NCI-H345 treated with DMSO at 0.1 percent for 48 hours (cell line): Measurements from ENCODE around the gene ARL3.
"Not testable (repeated sequence)": the region's sequence is repeated elsewhere in the genome, so short reads cannot be mapped to it uniquely, and the experiment has no call there.

Experiments used
- DNase-seq: peaks from one replicate; lab custom pipeline; 2025; ENCODE audit not compliant: unreplicated experiment; lab: John Stamatoyannopoulos, UW

Gene ARL3

GRCh38 chr10:102673819-102674511, 40.2 kb downstream of the ARL3 start:
- no peak for DNase-seq

DNA sequence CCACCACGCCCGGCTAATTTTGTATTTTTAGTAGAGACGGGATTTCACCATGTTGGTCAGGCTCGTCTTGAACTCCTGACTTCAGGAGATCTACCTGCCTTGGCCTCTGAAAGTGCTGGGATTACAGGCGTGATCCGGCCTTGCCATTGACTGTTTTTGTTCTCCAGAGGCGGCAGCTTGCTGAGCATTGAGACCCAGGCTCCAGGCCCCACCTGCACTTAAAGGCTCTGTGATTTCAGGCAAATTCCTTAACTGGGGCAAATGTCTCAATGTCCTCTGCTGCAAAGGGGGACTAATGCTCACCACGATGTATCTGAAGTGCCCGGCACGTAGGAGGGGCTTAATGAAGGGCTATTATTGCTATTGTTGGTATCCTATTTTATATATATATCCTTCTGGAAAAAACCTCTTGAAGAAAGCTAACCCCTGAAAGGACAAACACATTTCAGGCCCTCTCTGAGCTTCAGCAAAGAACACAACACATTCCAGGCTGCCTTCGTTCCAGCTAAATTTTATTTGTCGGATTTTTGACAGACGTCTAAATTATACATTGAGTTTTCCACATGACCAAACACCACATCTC, 40.9 kb downstream of the ARL3 start:
- no peak for DNase-seq

DNA sequence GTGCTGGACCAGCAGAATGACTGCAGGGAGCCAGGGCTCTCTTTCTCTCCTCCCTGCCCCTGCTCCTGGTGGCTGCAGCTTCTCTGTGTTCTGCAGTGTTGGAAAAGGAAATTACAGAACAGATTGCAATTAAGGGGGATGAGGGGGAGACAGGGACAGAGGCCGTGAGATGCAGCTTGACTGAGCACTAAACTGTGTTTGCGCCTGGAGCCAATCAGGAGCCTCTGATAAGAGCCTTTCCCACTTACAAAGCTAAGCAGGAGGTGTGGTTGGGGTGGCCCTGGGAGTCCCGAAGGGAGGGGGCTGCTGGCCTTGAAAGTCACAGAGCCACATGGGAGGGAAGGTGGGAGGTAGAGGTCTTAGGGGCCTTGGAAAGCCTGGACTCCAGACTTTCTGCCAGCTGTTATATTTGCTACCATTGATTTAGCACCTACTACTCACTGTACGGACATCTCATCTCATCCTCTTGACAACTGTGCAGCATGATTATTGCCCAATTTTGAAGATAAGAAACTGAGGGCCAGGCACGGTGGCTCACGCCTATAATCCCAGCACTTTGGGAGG, 43.2 kb downstream of the ARL3 start:
- DNase-seq: no peak

DNA sequence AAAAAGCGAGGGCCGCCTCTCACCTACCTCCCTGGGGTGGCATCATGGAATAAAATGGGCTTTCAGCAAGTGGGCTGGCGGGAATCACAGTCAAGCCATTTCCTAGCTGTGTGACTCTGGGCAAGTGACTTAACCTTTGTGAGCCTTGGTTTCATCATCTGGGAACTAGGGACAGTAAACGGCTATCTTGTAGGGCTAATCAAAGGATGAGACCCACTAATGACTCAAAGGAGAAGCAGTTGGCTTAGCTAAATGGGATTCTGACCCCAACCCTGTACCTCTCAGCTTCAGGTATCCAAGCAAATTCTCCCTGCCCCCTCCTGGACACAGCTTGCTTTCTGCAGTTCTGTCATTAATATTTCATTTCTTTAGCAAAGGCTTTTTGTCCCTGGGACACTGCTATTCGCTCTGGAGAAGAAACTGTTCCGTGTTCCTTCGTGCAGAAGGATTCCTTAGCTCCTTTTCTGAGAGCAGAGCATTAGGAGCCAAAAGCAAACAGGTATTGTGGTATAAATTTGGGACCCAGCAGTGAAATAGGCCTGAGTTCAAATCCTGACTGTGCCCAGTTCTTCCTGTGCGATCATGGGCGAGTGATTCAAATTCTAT, 44.0 kb downstream of the ARL3 start:
- no peak for DNase-seq

- DNase-seq: no peak
These were observed 44.8 kb downstream of the ARL3 start for GRCh38 chr10:102669206-102670064.

DNA sequence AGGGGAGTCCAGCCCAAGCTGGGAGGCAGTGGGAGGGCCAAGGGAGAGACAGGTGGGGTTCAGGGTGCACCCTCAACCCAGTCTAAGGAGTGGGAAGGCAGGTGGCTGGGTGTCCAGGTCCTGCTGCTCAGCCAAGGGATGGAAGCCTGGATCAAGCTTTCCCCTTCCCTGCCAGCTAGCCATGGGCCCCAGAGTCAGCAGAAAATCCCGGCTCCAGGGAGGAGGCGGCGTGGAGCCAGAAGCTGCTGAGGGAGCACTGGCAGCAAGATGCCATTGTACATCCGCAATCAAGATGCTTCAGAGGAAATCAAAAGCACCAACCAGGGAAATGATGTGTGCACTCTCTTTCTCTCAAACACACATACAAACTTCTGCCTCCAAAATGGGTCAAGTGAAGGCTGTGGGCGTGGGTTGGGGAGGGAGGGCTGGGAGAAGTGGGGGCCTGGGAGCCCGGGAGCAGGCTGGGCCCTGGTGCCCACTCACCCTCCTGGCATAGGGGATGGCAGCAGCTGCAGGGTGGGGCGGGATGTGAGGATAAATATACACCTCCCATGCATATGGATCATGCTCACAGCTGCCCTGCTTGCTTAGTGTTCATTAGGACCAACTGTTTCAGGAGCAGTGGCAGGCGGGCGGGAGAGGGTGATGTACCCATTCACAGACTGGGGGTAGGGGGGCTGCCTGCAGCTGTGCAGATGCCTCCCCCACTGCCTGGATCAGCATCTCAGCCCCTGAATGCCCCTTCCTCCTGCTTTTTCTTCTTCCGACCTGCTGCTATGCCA, 45.7 kb downstream of the ARL3 start:
- no peak for DNase-seq

GRCh38 chr10:102667411-102667810, 46.8 kb downstream of the ARL3 start:
- not testable (repeated sequence) for DNase-seq

DNA sequence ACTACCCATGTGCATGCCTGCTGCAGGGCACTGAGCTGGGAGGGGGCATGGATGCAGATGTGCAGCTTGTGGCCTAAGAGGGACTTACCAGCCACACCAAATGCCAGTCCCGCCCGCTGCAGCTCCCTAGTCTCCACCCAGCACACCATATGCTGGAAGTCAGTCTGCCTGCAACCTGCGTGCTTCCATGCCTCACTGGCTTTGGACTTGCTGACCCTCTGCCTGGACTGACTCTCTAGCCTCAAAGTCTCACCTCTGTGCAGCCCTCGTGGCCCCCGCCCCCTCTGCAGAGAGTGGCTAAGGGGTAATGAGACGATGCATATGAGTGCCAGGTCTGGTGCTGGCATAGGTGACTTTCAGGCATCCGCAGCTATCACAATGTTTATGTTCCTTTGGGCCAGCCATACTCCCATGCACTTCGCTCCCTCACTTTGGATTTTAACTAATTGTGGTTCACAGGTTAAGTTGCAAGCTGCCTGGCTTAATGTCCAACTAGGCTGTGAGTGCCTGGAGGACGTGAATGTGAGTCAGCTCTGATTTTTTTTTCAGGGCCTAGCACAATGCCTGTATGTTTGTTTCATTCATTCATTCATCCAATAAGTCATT, 48.2 kb downstream of the ARL3 start:
- DNase-seq: no peak

DNA sequence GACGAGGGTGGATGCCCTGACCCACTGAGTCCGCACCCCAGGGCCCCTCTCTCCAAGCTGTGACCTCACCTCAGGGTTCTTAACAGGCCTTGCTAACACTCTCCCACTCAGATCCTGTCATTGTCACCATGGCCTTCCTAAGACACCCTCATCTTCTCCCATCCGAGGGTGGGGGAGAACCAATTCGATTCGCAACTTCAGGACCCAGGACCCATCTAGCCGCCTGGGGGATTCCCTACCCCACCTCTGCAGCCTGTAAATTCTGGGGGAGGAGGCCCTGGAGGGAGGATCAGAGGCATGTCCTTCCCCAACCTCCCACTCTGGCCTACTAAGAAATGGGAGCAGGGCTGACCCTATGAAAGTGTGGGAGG, 52.6 kb downstream of the ARL3 start:
- no peak for DNase-seq

- DNase-seq: no peak
These were observed 53.1 kb downstream of the ARL3 start for GRCh38 chr10:102660888-102661657.

DNA sequence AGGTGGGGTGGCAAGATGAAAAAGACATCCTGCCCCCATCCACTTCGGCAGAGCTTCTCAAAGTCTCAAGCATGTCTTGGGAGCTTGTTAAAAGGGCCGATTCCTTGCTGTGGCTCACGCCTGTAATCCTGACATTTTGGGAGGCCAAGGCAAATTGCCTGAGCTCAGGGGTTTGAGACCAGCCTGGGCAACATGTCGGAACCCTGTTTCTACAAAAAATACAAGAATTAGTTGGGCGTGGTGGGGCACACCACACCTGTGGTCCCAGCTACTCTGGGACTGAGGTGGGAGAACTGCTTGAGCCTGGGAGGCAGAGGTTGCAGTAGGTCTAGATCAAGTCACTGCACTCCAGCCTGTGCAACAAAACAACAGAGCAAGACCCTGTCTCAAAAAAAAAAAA, 55.4 kb downstream of the ARL3 start:
- DNase-seq: no peak

GRCh38 chr10:102657984-102658724, 56.0 kb downstream of the ARL3 start:
- no peak for DNase-seq

GRCh38 chr10:102657451-102657850, 56.7 kb downstream of the ARL3 start:
- DNase-seq: no peak

DNA sequence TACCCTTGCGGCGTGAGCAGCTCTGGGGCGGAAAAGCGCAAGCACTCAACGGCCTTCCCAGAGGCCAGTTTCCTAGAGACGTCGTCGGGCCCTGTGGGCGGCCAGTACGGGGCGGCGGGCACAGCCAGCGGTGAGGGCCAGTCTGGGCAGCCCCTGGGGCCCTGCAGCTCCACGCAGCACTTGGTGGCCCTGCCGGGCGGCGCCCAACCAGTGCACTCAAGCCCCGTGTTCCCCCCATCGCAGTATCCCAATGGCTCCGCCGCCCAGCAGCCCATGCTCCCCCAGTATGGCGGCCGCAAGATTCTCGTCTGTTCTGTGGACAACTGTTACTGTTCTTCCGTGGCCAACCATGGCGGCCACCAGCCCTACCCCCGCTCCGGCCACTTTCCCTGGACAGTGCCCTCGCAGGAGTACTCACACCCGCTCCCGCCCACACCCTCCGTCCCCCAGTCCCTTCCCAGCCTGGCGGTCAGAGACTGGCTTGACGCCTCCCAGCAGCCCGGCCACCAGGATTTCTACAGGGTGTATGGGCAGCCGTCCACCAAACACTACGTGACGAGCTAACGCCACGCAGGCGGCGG, 57.3 kb downstream of the ARL3 start:
- no peak for DNase-seq

GRCh38 chr10:102656026-102656425, 58.2 kb downstream of the ARL3 start:
- DNase-seq: no peak

GRCh38 chr10:102654969-102655368, 59.2 kb downstream of the ARL3 start:
- DNase-seq: no peak

DNA sequence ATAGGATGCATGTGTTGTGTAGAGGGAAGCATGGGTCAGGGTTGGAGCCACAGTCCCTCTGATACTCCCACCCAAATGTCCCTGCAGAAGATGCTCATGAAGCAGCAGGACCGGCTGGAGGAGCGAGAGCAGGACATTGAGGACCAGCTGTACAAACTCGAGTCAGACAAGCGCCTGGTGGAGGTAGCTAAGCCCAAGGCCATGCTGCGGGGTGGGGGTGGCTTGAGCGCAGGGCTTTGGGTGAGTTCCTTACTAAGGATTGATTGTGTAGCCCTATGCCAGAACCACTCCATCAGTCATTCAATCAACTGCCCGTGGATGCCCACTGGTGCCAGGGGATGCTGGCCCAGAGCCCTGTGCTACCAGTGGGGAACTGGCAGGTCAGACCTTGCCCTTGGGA, 59.6 kb downstream of the ARL3 start:
- DNase-seq: no peak

DNA sequence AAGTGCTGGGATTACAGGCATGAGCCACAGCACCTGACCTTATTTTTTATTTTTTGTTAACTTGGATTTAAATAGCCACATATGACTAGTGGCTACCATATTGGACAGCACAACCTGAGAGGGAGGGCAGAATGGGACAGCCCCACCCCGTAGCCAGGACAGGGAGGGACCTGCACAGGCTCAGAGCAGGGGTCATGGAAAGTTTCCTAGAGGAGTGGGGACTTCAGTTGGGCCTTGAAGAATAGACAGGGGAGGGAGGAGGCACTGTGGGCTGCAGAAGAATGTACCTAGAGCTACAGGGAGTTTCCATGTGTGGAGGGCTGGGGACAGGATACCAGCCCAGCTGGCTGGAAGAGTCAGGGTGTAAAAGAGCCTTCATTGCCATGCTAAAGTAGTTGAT, 61.1 kb downstream of the ARL3 start:
- no peak for DNase-seq
